ENCODE measurements around the gene TRIM2. TPM values are rescaled to one million over a fixed set of nuclear protein-coding genes. Genes with fewer than 3 reads are reported as not detected.

Gene TRIM2
- total RNA-seq, 1 experiment from 2014 or later, result 41.4 TPM

DNA sequence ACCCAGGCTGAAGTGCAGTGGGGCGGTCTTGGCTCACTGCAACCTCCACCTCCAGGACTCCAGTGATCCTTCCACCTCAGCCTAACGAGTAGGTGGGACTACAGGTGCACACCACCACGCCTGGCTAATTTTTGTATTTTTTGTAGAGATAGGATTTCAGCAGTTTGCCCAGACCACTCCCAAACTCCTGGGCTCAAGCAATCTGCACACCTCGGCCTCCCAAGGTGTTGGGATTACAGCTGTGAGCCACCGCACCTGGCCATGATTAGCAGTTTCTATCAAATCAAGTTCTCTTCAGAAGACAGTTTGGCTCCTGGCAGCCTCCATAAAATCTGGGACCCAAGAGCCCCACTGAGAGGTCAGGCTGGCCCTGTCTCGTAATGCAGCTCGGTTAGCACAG, 26.4 kb upstream of the TRIM2 start:
- Histone ChIP-seq H3K4me2 (ENCODE audit: low read length) (no peak overlapping the region), H4K20me1 (ENCODE audit: insufficient read depth) (no peaks in the 10 kb centered on the region), H3K9me2 (ENCODE audit: insufficient read depth) (no peaks in the 10 kb centered on the region), H3K4me3 (replicated peaks in 1 of 2; ENCODE audit: low read depth in 1 of 2, low read length in 2 of 2) (no peak overlapping the region), H3K36me3 (ENCODE audit: control insufficient read depth in 1 of 2, insufficient read depth in 2 of 2, low read length in 2 of 2) (no peaks in the 10 kb centered on the region), H2AFZ (ENCODE audit: low read depth, low read length, poor library complexity, severe bottlenecking) (no peak overlapping the region), H3K27ac (ENCODE audit: low read depth, low read length) (no peak overlapping the region), H3K4me1 (ENCODE audit: control insufficient read depth in 1 of 2, insufficient read depth in 2 of 2, low read length in 2 of 2) (peaks cover 0 to 5% of the 10 kb centered on the region in 2 experiments; a peak in 1 of 4 replicates), H3K27me3 (ENCODE audit: insufficient read depth, low read length) (no peaks in the 10 kb centered on the region), H3K79me2 (ENCODE audit: insufficient read depth, low read length) (no peaks in the 10 kb centered on the region), H3K9ac (ENCODE audit: low read length) (no peak overlapping the region), H3K9me3 (ENCODE audit: control insufficient read depth in 1 of 2, insufficient read depth in 1 of 2, low read depth in 1 of 2, low read length in 2 of 2) (no peaks in the 10 kb centered on the region)
- BruUV-seq (replicated peaks), result no TSS peak
- intact Hi-C loops (cut with micrococcal nuclease), result no loop called here
- ATAC-seq, result no peak
- ChIA-PET CTCF (no interaction called here), POLR2A (no interaction called here), RAD21 (ENCODE audit: low non-redundant PET in 1 of 2, low total read pairs in 2 of 2, uncharacterized antibody in 2 of 2, unreplicated experiment in 2 of 2) (no interaction called here)
- TF ChIP-seq SP1 (IDR thresholded peaks at IDR 0.05; ENCODE audit: low read depth), result no peak
- TF ChIP-seq, protein P1, sequence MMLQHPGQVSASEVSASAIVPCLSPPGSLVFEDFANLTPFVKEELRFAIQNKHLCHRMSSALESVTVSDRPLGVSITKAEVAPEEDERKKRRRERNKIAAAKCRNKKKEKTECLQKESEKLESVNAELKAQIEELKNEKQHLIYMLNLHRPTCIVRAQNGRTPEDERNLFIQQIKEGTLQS (IDR thresholded peaks at IDR 0.05), result no peak
- TF ChIP-seq, protein P2, sequence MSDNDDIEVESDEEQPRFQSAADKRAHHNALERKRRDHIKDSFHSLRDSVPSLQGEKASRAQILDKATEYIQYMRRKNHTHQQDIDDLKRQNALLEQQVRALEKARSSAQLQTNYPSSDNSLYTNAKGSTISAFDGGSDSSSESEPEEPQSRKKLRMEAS (IDR thresholded peaks at IDR 0.05), result no peak
- TF ChIP-seq EGR1 (IDR thresholded peaks at IDR 0.05; ENCODE audit: low read depth), result no peak
- TF ChIP-seq, protein P3, sequence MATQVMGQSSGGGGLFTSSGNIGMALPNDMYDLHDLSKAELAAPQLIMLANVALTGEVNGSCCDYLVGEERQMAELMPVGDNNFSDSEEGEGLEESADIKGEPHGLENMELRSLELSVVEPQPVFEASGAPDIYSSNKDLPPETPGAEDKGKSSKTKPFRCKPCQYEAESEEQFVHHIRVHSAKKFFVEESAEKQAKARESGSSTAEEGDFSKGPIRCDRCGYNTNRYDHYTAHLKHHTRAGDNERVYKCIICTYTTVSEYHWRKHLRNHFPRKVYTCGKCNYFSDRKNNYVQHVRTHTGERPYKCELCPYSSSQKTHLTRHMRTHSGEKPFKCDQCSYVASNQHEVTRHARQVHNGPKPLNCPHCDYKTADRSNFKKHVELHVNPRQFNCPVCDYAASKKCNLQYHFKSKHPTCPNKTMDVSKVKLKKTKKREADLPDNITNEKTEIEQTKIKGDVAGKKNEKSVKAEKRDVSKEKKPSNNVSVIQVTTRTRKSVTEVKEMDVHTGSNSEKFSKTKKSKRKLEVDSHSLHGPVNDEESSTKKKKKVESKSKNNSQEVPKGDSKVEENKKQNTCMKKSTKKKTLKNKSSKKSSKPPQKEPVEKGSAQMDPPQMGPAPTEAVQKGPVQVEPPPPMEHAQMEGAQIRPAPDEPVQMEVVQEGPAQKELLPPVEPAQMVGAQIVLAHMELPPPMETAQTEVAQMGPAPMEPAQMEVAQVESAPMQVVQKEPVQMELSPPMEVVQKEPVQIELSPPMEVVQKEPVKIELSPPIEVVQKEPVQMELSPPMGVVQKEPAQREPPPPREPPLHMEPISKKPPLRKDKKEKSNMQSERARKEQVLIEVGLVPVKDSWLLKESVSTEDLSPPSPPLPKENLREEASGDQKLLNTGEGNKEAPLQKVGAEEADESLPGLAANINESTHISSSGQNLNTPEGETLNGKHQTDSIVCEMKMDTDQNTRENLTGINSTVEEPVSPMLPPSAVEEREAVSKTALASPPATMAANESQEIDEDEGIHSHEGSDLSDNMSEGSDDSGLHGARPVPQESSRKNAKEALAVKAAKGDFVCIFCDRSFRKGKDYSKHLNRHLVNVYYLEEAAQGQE (IDR thresholded peaks at IDR 0.05; ENCODE audit: low read depth), result no peak
- no peak for DNase-seq (ENCODE audit: low read depth, low spot score)

DNA sequence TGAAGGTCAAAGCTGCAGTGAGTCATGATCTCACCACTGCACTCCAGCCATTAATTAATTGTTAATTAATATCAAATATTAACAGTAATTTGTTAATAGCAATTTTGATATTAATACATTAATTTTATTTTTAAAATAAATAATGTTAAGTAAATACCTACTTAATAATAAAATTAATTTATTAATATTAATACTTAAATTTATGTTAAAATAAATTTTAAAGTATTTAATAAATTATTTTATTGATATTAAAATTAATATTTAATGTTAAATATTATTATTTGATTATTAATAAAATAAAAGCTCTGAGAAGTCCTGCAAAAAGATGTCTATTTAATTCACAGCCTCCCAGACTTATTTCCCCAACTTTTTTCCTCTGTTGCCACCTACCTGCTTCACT, 25.1 kb upstream of the TRIM2 start:
- no peaks in the 10 kb centered on the region for H3K79me2 ChIP-seq (ENCODE audit: insufficient read depth, low read length)
- H3K9me3 ChIP-seq (ENCODE audit: control insufficient read depth in 1 of 2, insufficient read depth in 1 of 2, low read depth in 1 of 2, low read length in 2 of 2), result no peaks in the 10 kb centered on the region
- H3K27ac ChIP-seq (ENCODE audit: low read depth, low read length), result no peak overlapping the region
- DNase-seq (ENCODE audit: low read depth, low spot score), result no peak
- H3K9me2 ChIP-seq (ENCODE audit: insufficient read depth), result no peaks in the 10 kb centered on the region
- intact Hi-C loops (cut with micrococcal nuclease), result no loop called here
- TF ChIP-seq, protein P1 (IDR thresholded peaks at IDR 0.05), result no peak
- no peak for TF ChIP-seq YY1 (IDR thresholded peaks at IDR 0.05; ENCODE audit: extremely low read depth, insufficient replicate concordance, low read depth, low read length)
- no peak for TF ChIP-seq SP1 (IDR thresholded peaks at IDR 0.05; ENCODE audit: low read depth)
- no peak for TF ChIP-seq JUND (IDR thresholded peaks at IDR 0.05)
- TF ChIP-seq SRF (IDR thresholded peaks at IDR 0.05; ENCODE audit: low read depth), result no peak
- TF ChIP-seq, protein P2 (IDR thresholded peaks at IDR 0.05), result no peak
- TF ChIP-seq SIN3A (IDR thresholded peaks at IDR 0.05; ENCODE audit: low read depth), result no peak
- TF ChIP-seq TCF7L2 (IDR thresholded peaks at IDR 0.05; ENCODE audit: borderline replicate concordance, extremely low read depth, insufficient read depth, insufficient read length), result no peak
- no peak for TF ChIP-seq EZH2phosphoT487 (IDR thresholded peaks at IDR 0.05; ENCODE audit: borderline replicate concordance)
- TF ChIP-seq CBX3 (IDR thresholded peaks at IDR 0.05; ENCODE audit: low read depth), result no peak
- TF ChIP-seq POLR2A (IDR thresholded peaks at IDR 0.05; ENCODE audit: borderline replicate concordance, extremely low read depth, insufficient read depth, insufficient read length), result no peak
- no peak for TF ChIP-seq EGR1 (IDR thresholded peaks at IDR 0.05; ENCODE audit: low read depth)
- TF ChIP-seq ELF1 (IDR thresholded peaks at IDR 0.05; ENCODE audit: borderline replicate concordance, low read depth), result no peak
- TF ChIP-seq CEBPB (IDR thresholded peaks at IDR 0.05; ENCODE audit: low read depth), result no peak
- no peak for TF ChIP-seq ZNF274 (IDR thresholded peaks at IDR 0.05; ENCODE audit: low read depth, low read length)
- ChIA-PET RAD21 (ENCODE audit: low non-redundant PET in 1 of 2, low total read pairs in 2 of 2, uncharacterized antibody in 2 of 2, unreplicated experiment in 2 of 2) (no interaction called here), CTCF (no interaction called here), POLR2A (interaction anchor here (1.5 kb wide), 1 partner anchor 25 kb away, joined by 5 read pairs; the partner anchor contains the start of gene TRIM2)
- no TSS peak for BruUV-seq (replicated peaks)
- H3K36me3 ChIP-seq (ENCODE audit: control insufficient read depth in 1 of 2, insufficient read depth in 2 of 2, low read length in 2 of 2), result no peaks in the 10 kb centered on the region
- no peak overlapping the region for H3K9ac ChIP-seq (ENCODE audit: low read length)
- no peak overlapping the region for H3K4me2 ChIP-seq (ENCODE audit: low read length)
- H3K4me3 ChIP-seq (replicated peaks in 1 of 2; ENCODE audit: low read depth in 1 of 2, low read length in 2 of 2), result no peak overlapping the region
- peaks cover 0 to 5% of the 10 kb centered on the region in 2 experiments; a peak in 1 of 4 replicates for H3K4me1 ChIP-seq (ENCODE audit: control insufficient read depth in 1 of 2, insufficient read depth in 2 of 2, low read length in 2 of 2)
- no peak overlapping the region for H2AFZ ChIP-seq (ENCODE audit: low read depth, low read length, poor library complexity, severe bottlenecking)
- H3K27me3 ChIP-seq (ENCODE audit: insufficient read depth, low read length), result no peaks in the 10 kb centered on the region
- no peak for ATAC-seq
- no peaks in the 10 kb centered on the region for H4K20me1 ChIP-seq (ENCODE audit: insufficient read depth)

All from HCT116 (cell line).